ENCODE measurements around the gene TPK1. TPM values are rescaled to one million over a fixed set of nuclear protein-coding genes. Genes with fewer than 3 reads are reported as not detected.

Gene TPK1
- total RNA-seq, 1 donor from 2014 or later: 20.0 TPM

DNA sequence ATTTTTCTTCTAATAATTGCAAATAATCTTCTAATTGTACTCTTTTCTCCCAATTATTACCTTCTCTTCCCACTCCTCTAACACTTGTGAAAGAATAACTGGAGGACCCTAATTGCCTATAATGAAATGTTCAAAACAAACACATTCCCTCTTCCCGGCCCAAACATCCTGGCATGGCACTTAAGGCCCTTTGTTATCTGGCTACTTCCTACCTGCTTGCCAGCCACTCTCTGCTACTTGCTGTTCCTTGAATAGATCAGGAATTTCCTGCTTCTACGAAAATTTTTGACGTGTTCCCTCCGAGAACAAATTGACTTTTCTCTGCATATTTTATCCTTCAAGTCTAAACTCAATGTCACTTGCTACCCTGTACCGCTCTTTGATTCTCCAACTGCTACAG lies 376.2 kb downstream of the TPK1 start:
- Mint-ChIP-seq H3K4me3 (no peak overlapping the region), H3K27ac (no peak overlapping the region), H3K27me3 (no peaks in the 10 kb centered on the region), H3K4me1 (no peaks in the 10 kb centered on the region), H3K9me3 (peaks cover 12% of the 10 kb centered on the region), H3K36me3 (ENCODE audit: low read depth) (peaks cover 30% of the 10 kb centered on the region)
- POLR2A ChIA-PET: no interaction called here
- ATAC-seq (ENCODE audit: low read depth) (no peak), DNase-seq (no peak)
- intact Hi-C loops (cut with micrococcal nuclease): loop anchor here (10.0 kb wide), 1 partner anchor 1635 kb away; no protein-coding TSS in a partner anchor
- TF ChIP-seq, protein P1, sequence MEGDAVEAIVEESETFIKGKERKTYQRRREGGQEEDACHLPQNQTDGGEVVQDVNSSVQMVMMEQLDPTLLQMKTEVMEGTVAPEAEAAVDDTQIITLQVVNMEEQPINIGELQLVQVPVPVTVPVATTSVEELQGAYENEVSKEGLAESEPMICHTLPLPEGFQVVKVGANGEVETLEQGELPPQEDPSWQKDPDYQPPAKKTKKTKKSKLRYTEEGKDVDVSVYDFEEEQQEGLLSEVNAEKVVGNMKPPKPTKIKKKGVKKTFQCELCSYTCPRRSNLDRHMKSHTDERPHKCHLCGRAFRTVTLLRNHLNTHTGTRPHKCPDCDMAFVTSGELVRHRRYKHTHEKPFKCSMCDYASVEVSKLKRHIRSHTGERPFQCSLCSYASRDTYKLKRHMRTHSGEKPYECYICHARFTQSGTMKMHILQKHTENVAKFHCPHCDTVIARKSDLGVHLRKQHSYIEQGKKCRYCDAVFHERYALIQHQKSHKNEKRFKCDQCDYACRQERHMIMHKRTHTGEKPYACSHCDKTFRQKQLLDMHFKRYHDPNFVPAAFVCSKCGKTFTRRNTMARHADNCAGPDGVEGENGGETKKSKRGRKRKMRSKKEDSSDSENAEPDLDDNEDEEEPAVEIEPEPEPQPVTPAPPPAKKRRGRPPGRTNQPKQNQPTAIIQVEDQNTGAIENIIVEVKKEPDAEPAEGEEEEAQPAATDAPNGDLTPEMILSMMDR (IDR thresholded peaks at IDR 0.05): no peak
- CTCF ChIA-PET: no interaction called here

DNA sequence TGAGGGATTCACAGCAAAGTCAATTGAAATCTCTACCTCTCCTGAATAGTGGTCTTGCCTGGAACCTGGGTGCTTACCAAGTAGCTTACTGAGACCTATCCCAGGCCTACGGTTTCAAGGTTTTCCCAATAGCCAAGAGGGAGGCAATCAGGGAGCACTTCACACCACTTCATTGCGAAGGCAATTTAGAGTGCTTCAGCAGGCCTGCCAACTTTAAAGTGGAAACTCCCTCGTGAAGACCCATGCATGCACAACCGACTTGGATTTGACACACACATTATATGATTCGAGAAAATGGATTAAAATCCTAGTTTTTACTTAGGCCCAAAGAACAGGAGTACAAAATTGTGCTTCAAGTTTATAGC lies 380.8 kb downstream of the TPK1 start:
- CTCF ChIA-PET: no interaction called here
- peaks cover 2% of the 10 kb centered on the region for H3K9me3 Mint-ChIP-seq
- no peak for DNase-seq
- peaks cover 3% of the 10 kb centered on the region for H3K4me1 Mint-ChIP-seq
- POLR2A ChIA-PET: no interaction called here
- no peak overlapping the region for H3K4me3 Mint-ChIP-seq
- intact Hi-C loops (cut with micrococcal nuclease): loop anchor here (10.0 kb wide), 1 partner anchor 1640 kb away; no protein-coding TSS in a partner anchor
- no peak overlapping the region for H3K27ac Mint-ChIP-seq
- no peaks in the 10 kb centered on the region for H3K27me3 Mint-ChIP-seq
- TF ChIP-seq, protein P1 (IDR thresholded peaks at IDR 0.05): no peak
- peaks cover 15% of the 10 kb centered on the region for H3K36me3 Mint-ChIP-seq (ENCODE audit: low read depth)
- no peak for ATAC-seq (ENCODE audit: low read depth)

DNA sequence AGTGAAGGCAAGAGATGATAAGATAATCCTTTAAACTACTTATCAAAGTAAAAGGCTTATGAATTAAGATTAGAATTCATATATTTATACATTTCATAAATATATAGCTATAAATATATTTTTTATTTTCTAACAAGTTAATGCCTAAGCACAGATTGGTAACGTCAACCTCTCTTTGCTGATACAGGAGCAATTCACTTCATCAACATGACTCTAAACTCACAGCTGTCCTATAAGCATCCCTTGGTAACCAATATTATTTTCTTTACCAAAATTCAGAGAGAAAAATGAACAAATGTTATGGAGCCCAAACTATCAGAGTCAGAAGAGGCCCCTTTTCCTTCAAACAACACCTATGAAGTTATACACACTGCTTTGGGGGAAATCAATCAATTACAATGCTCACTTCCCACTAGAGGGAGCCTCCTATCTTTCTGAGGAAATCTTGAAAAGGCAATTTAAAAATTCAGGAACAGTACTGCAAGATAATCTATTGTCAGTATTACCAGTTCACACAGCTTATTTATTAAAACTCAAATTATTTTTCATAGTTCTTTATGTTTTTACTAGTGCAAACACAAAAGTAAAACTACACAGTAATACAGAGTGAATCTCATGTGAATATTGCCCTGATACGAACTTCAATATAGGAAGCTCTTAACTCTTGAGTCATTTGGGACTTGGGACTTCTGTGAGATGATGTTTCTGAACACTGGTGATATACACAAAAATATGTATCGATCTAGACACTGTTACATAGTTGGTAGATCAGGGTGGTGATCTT lies 381.4 kb downstream of the TPK1 start:
- intact Hi-C loops (cut with micrococcal nuclease): loop anchor here (10.0 kb wide), 1 partner anchor 1640 kb away; no protein-coding TSS in a partner anchor
- no peak for ATAC-seq (ENCODE audit: low read depth)
- H3K27ac Mint-ChIP-seq: no peak overlapping the region
- ChIA-PET POLR2A (no interaction called here), CTCF (no interaction called here)
- H3K27me3 Mint-ChIP-seq: no peaks in the 10 kb centered on the region
- H3K9me3 Mint-ChIP-seq: peaks cover 2% of the 10 kb centered on the region
- no peak overlapping the region for H3K4me3 Mint-ChIP-seq
- no peak for DNase-seq
- H3K36me3 Mint-ChIP-seq (ENCODE audit: low read depth): peaks cover 10% of the 10 kb centered on the region
- TF ChIP-seq, protein P1 (IDR thresholded peaks at IDR 0.05): no peak
- peaks cover 3% of the 10 kb centered on the region for H3K4me1 Mint-ChIP-seq

DNA sequence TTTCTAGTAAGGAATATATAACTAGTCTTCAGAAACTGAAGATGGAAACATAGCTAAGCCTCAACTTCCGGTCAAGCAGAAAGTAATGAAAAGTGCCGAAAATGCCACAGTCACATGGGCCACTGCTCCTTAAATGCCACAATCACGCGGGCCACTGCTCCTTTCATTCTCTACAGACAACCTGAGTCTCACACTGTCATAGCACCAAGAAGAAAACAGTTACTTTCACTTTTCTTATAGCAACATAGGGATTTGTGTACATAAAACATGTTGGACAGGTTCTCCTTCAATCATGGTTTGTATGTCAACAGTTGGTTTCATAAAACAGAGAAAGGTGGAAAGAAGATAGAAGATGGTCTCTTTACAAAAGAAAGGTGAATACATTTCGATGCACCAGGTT lies 383.8 kb downstream of the TPK1 start:
- TF ChIP-seq, protein P1 (IDR thresholded peaks at IDR 0.05): no peak
- ChIA-PET CTCF (no interaction called here), POLR2A (no interaction called here)
- Mint-ChIP-seq H3K27me3 (no peaks in the 10 kb centered on the region), H3K9me3 (peaks cover 2% of the 10 kb centered on the region), H3K27ac (no peak overlapping the region), H3K36me3 (ENCODE audit: low read depth) (peaks cover 10% of the 10 kb centered on the region), H3K4me3 (no peak overlapping the region), H3K4me1 (peaks cover 3% of the 10 kb centered on the region)
- DNase-seq: no peak
- ATAC-seq (ENCODE audit: low read depth): no peak
- intact Hi-C loops (cut with micrococcal nuclease): loop anchor here (10.0 kb wide), 1 partner anchor 1643 kb away; no protein-coding TSS in a partner anchor

DNA sequence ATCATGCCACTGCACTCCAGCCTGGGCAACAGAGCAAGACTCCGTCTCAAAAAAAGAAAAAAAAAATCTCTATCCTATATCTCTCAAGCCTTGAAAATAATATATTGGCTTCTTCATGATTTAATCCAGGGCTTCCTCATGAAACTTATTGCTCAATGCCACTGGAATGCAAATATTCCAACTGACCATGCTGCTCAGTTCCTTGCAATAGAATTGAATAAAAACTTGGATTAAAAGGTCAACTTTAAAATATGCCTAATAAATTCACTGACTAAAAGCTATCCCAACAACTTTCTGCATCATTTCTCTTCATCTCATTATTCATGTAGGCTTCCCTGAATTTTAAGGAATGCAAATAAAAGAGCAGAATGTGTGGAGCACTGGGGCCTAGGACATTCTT lies 390.3 kb downstream of the TPK1 start:
- TF ChIP-seq, protein P1 (IDR thresholded peaks at IDR 0.05): no peak
- DNase-seq (no peak), ATAC-seq (ENCODE audit: low read depth) (no peak)
- H3K9me3 Mint-ChIP-seq: no peaks in the 10 kb centered on the region
- no peak overlapping the region for H3K4me3 Mint-ChIP-seq
- H3K27me3 Mint-ChIP-seq: no peaks in the 10 kb centered on the region
- H3K36me3 Mint-ChIP-seq (ENCODE audit: low read depth): no peaks in the 10 kb centered on the region
- no peak overlapping the region for H3K27ac Mint-ChIP-seq
- ChIA-PET CTCF (no interaction called here), POLR2A (no interaction called here)
- intact Hi-C loops (cut with micrococcal nuclease): no loop called here
- H3K4me1 Mint-ChIP-seq: no peaks in the 10 kb centered on the region
